8988T (cell line): ENCODE data around the gene SLC8A1.
A peak's percentile ranks its signal among the peaks of the same experiment; 100 is the strongest.

Source experiments
- DNase-seq: peaks from one replicate; pipeline ENCODE4 v3.0.0; 2011

The SLC8A1 gene

DNA sequence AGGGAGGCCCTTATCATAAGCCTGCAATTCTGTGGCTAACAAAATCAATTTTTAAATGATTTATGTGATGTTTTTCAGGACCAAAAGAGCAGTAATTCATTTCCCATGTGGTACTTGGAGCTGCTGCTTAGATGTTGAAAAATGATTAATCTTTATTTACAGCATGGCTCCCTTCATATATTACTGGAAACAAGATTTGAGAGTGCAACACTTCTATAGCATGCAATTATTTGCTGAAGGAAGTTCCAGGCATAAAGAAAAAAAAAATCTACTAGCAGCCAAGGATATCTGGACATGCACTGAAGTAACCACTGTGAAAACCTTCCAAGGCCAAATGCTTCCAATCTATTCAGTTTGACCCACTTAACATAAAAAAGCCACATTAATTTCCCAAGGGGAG is 186.3 kb downstream of the SLC8A1 start:
- DNase-seq: no peak

DNA sequence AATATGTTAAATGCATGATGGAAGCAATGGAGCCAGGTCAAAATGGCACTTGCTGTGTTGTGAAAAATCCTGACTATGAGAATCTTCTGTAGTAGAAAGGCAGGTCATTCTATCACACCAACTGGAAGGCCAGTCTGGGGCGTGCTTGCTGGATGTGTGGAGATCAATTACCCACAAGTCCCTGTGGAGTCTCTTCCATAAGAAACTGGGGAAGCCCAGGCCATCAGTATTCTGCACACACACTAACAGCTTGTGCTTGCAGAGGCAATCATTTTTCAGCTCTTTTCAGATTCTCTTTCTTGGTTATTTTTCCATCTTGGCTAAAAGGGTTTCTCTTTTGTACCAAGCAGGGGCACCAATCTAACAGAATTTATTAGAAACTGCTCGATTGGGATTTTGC is 190.8 kb downstream of the SLC8A1 start:
- no peak for DNase-seq

- DNase-seq: no peak
These were observed 191.5 kb downstream of the SLC8A1 start for GRCh38 chr2:40260437-40260836.

- DNase-seq: no peak
These were observed 192.0 kb downstream of the SLC8A1 start for GRCh38 chr2:40259900-40260299.

DNA sequence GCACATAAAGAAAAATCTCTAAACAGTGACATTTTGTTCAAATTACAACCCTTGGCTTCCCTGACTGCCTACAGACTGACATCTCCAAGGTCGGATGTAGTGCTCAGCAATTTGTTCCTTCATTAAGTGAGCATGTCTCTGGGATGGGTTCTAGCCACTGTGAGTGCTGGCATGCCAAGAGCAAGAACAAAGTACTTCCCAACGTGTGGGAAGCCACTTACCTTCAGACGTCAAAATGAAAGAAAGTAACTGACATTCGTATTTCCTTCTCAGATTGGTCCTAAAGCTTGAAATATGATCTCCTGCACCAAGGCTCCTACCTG is 193.8 kb downstream of the SLC8A1 start:
- DNase-seq: no peak

DNA sequence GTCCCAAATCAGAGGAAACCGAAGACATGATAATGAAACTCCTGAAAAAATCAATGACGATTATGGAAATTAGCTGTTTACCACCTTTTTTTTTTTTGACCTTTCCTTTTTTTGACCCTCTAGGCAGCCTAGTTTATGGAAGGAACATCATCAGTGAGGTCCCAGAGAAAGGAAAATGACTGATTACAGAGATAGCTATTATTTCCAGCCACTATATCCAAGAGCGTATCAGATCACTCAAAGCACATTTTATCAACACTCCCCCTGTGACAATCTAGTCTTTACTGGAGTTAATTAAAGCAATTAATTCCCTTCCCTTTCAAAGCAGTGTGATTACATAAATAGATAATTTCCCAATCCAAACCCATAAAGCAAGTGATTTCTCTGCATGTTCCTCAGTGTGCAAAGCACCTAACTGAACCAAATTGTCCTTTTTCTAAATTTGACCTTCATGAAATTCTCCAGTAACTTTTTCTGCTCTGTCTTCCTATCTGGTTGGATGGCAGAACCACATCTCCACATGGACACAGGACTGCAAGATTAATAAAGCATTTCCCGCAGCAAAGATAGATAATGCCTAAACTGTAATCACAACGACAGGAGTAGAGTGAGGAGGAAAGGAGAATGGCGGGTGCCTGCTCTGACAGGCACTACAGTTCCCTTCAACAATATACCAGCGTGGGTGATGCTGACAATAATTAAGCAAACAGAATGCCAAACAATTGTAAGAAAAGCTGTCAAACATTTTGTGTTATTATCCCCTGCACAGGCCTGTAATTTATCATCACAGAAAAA is 194.4 kb downstream of the SLC8A1 start:
- DNase-seq: no peak

DNA sequence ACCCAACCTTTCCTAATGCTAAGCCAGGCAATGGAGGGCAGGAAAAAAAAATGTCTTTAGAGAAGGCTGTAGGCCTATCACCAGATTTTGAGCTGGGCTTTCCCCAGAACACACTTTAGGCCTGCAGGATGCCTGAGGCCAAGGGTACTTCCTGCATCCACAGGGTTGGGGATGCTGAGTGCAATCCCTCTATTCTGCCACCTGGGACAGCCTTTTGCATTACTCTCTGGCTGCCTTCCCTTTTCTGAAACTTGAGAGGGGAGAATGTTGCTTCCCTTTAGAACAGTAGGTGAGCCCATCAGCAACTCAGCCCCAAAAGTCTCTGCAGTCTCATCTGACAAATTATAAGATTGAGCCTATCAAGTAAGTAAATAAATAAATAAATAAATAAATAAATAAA is 195.2 kb downstream of the SLC8A1 start:
- no peak for DNase-seq

- no peak for DNase-seq
These were observed 195.9 kb downstream of the SLC8A1 start for GRCh38 chr2:40256008-40256407.

DNA sequence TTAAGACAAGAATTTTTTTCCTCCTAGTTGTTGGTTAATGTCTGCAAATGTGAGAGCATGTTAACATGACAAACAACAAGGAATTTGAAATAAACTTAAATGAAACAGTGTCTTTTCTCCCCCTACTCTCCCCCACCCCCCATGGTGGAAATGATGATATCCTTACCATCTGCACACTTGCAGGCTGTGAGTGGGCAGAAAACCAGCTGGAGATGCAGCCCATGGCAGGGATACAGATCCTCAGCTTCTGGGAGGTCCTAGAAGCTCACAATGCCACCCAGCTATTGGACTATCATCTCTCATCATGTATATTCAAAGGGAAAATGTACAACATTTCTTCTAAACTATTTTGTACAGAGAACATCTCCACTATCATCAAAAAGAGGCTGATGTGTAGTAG is 196.8 kb downstream of the SLC8A1 start:
- DNase-seq: no peak

DNA sequence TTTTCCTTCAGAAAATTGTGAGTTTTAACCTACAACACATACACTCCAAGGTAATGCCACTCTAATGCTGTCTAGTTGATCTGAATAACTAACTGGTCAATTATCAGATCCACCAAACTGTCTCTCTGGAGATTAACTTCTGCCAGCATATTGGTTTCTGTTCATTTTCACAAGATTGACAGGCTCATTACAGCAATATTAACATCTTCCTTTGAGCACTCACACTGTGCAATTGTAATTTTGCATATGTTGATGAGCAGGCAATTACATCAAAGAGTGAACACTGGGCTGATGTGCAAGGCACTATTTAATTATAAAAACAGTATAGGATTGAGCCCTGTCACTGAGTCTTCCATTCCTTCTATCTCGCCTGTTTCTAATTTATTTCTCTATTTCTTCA is 197.3 kb downstream of the SLC8A1 start:
- no peak for DNase-seq

DNA sequence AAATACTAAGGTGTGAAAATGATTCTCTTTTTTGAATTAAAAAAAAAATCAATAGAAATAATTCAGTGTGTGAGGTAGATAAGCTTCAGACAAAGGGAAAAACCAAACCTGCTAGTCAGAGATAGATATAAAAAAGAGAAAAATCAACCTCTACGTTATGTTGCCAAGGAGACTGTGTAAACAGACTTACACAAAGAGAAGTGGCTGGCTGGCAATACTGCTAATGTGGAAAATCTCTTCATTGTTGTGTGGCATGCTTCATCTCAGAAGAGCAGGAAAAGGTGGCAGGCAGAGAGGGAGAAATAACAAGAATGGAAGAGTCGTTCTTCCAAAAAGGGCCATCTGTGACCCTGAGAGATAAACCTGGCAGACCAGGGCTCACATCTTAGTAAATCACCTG is 200.8 kb downstream of the SLC8A1 start:
- no peak for DNase-seq

- DNase-seq: no peak
These were observed 202.3 kb downstream of the SLC8A1 start for GRCh38 chr2:40249577-40249976.

- no peak for DNase-seq
These were observed 203.6 kb downstream of the SLC8A1 start for GRCh38 chr2:40248294-40248693.

GRCh38 chr2:40244675-40245074 is 207.2 kb downstream of the SLC8A1 start:
- DNase-seq: peak; percentile 23

GRCh38 chr2:40244251-40244650 is 207.6 kb downstream of the SLC8A1 start:
- DNase-seq: no peak

- DNase-seq: no peak
These were observed 208.2 kb downstream of the SLC8A1 start for GRCh38 chr2:40243581-40244187.

- DNase-seq: no peak
These were observed 209.6 kb downstream of the SLC8A1 start for GRCh38 chr2:40242315-40242714.

- no peak for DNase-seq
These were observed 211.8 kb downstream of the SLC8A1 start for GRCh38 chr2:40240070-40240469.

DNA sequence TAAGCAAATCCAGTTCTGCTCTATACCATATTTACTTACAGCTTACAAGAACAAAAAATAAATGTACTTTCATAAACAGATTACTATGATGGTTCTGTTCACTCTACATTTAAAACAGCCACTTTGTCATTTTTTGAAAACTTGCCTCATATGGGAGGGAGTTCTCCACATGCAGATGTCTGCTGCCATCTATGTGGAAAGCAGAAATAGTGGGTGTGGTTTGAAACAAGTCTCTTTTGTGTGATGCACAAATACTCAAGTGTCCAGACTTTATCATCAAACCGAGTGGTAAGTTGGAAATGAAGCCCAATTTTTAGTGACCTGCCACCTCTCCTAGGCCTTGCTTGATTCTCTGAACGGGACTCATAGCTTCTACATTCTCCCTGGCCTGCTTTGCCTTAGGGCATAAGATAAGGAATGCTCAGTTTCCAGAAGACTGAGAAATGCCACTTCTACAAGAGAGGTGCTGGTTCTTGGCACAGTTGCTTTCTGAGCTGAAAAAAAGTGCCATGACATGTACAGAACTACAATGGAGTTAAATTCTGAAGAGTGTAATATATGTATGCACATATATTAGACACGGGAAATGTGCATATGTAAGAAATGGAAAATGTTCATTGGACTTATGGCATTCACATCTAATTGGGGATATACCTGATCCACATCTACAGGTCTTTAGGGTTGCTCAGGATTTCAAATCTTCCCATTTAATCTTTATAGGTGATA is 221.0 kb downstream of the SLC8A1 start:
- DNase-seq: no peak

GRCh38 chr2:40230186-40230585 is 221.7 kb downstream of the SLC8A1 start:
- no peak for DNase-seq

DNA sequence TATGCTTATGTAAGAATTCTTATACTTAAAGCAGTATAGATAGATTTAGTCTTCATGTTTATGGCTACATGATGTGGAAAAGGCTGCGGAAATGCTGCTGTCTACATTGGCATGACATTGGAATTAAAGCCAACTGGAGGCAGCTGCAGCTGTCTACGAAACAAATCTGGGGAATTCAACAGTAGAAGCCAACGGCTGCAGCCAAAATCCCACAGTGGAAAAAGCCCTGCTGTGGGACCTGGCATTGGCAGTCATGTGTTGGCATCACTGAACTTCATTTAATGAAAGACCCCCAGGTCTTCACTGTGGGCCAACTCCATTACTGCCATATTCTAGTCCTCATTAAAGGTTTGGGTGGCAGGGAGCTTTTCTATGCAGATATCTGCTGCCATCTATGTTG is 223.6 kb downstream of the SLC8A1 start:
- no peak for DNase-seq

DNA sequence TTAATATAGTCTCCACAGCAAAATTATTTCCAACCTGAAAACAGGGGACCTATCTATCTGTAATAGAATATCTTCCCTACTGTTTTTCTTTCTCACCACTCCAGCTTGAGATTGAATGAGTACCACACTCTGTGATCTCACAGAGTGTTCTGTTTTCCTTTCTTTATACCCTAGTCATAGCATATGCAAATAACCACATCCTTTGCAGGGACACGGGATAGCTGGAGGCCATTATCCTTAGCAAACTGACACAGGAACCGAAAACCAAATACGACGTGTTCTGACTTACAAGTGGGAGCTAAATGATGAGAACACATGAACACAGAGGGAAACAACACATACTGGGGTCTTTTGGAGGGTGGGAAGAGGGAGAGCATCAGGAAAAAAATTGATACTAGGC is 224.7 kb downstream of the SLC8A1 start:
- no peak for DNase-seq

GRCh38 chr2:40226637-40227036 is 225.3 kb downstream of the SLC8A1 start:
- no peak for DNase-seq

DNA sequence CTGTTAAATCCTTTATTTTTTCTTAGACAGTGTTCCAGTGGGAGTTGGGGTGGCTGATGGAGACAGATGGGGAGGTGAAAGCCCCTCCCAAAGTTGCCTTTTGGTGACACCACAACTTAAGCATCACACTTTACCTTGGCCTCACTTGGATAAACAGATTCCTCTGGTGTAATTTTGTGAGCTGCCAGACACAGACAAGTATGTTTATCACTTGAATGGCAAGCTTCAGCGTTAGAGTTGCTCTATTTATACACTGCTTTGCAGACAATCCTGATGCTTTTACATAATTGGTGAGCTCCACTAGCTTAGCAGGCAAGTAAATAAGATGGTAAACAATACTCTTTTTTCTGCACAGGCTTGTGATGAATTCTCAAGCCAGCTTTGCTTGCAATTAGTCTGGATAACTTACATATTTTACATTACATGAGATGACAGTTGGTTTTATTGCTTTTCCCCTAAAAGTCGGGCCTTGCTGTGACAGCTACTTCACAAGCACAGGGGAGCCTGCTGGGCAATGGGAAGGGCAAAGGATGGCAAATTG is 226.2 kb downstream of the SLC8A1 start:
- DNase-seq: no peak
